HL-60 (cell line): ENCODE results near the gene CLSTN3.

Experiments used
- CTCF ChIP-seq: IDR thresholded peaks from one replicate; pipeline ENCODE4 v1.5.1; 2011; ENCODE audit warnings: low read length, control low read depth, inconsistent platforms; ENCODE audit not compliant: insufficient read depth
- POLR2AphosphoS5 ChIP-seq: IDR thresholded peaks from 2 replicates; pipeline ENCODE4 v1.6.1; 2012; ENCODE audit warnings: low read depth

DNA sequence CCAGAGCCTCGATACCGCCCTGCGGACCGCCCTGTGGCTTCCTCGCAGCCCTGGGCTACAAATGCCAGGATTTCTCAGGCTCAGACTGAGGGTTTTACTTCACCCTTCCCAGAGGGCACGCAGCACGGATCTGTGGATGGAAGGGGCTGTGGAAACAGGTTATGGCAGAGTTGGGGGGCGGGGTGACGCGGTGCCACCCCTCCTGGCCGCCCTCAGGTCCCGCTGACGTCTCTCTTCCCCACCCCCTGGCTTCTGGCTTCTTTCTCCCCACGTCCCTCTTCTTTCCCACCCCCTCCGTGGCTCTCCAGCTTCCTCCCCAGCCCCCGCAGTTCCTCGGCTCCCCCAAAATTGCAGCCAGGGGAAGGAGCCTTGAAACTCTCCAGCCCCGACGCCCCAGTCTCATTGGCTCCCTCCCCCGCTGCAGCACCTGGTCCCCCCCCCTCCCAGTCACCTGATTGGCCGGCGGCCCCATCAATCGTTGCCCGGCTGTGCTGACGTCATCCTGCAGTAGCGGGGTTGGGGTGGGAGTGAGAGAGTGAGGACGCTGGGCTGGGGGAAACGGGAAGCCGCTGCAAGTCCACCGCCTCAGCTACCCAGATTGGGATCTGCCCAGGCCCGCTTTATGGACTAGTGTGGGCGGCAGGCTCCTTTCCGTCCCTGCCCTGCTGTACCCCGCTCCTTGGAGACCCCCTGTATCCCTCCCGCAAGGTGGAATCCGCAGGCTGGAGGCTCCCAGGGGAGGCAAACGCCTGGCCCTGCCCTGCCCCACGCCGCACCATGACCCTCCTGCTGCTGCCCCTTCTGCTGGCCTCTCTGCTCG, at the start of gene CLSTN3:
- TF ChIP-seq CTCF = no peak
- TF ChIP-seq POLR2AphosphoS5 = no peak
